Choroid plexus epithelial cell (primary cell): Measurements from ENCODE around the gene PRSS3.
"Not testable (repeated sequence)": the region's sequence is repeated elsewhere in the genome, so short reads cannot be mapped to it uniquely, and the experiment has no call there.

Experiments used
- DNase-seq: peaks from one replicate; pipeline ENCODE4 v3.0.0-alpha.2; 2010; ENCODE audit warnings: low read depth
- H3K4me3 ChIP-seq: 2 replicates; pipeline ENCODE4 v1.5.1; 2011; ENCODE audit warnings: low read depth, mild to moderate bottlenecking, control low read depth, low read length, moderate library complexity
- CTCF ChIP-seq: conservative IDR thresholded peaks from 2 replicates; pipeline ENCODE4 v1.5.1; 2011; ENCODE audit warnings: low read depth, mild to moderate bottlenecking, control low read depth, inconsistent platforms, low read length, moderate library complexity

The PRSS3 gene

DNA sequence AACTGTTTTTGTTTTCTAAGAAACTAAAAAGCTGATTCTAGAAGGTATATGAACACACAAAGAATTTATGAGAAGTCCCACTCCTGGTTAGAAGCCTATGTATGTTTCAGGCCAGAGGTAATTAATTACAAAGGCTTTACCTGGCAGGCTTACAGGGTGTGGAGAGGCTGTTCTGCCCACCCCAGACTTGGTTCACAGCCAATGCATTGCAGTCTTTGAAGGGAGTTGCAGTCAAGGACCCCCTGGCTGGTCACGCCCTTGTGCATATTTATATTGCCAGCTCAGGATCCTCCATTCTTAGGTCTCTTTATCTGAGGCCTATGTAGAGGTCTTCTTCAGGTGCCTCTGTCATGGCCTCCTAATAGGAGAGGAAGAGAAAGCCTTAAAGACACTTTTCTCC lies 13.6 kb upstream of the PRSS3 start:
- no peak overlapping the region for H3K4me3 ChIP-seq
- no peak for TF ChIP-seq CTCF
- no peak for DNase-seq

GRCh38 chr9:33782395-33783152 lies 12.8 kb upstream of the PRSS3 start:
- DNase-seq: peak; percentile 80
- TF ChIP-seq CTCF: no peak
- peak overlapping the region; percentile 14 for H3K4me3 ChIP-seq

DNA sequence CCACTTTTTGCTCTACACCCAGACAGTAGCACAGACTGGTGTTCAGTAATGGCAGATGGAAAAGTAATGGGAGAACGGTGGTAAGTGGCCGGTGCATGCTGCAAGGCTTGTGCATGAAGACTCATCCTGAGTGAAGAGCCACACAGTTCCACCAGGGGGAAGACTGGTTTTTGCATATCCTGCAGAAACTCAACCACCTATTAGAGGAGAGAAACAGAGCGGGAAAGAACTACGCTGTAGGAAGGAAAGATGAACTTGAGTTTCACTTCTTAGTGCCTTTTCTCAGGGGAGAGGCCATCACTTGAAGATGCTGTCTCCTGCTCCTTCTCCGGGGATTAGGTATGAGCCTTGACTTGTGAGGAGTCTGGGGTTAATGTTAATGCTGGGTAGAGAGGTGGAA lies 9.4 kb upstream of the PRSS3 start:
- peak; percentile 68 for DNase-seq
- no peak overlapping the region for H3K4me3 ChIP-seq
- peak; percentile 65 for TF ChIP-seq CTCF

- H3K4me3 ChIP-seq: no peak overlapping the region
- TF ChIP-seq CTCF: no peak
Observed at GRCh38 chr9:33786681-33787080, 8.7 kb upstream of the PRSS3 start.

DNA sequence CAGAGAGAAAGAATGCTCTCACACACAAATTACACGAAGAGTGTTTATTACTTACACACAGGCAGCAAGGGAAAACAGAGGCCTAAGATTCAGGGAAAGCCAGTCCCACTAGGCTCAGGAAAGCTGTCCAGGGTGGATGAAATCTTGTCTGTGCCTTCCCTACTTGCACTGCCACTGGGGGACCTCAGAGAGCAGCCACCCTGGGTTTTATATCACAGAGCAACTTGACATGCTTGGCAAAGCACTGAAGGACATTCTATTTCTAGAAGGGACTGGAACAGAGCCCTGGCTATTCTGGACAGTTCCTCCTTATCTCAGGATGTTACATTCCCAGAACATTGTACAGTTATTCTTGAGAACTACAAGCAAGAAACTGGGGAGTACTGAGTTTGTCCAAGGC lies 7.5 kb upstream of the PRSS3 start:
- DNase-seq: no peak
- no peak overlapping the region for H3K4me3 ChIP-seq

More at GRCh38 chr9:33786681-33787080, 8.7 kb upstream of the PRSS3 start:
- DNase-seq: no peak

GRCh38 chr9:33789429-33789828 lies 5.9 kb upstream of the PRSS3 start:
- not testable (repeated sequence) for H3K4me3 ChIP-seq, DNase-seq

More for the DNA sequence above, 7.5 kb upstream of the PRSS3 start:
- no peak for TF ChIP-seq CTCF

- no peak for TF ChIP-seq CTCF
Observed at GRCh38 chr9:33791117-33791516, 4.2 kb upstream of the PRSS3 start.

DNA sequence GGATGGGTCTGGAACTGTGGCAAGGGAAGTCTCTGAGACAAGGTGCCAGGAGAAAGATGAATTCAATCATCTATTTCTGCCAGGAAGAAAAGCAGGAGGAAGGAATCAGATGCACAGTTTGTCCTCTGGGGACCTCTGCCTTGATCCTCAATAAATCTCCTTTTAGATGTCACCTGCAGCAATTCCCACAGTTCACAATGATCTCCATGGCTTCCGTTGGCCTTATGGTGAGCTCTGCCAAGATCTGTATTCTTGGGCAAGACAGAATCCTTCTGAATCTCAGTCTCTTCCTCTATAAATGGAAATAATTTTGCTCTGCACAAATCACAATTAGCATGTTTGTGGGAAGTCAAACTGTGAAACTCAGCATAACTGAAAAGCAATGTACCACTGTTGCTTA lies 1.9 kb upstream of the PRSS3 start:
- not testable (repeated sequence) for H3K4me3 ChIP-seq, DNase-seq

More at GRCh38 chr9:33791117-33791516, 4.2 kb upstream of the PRSS3 start:
- no peak overlapping the region for H3K4me3 ChIP-seq
- DNase-seq: peak; percentile 58
